NCI-H1092 (cell line): ENCODE results near the gene MIEF1.

ENCODE experiments used
- DNase-seq: peaks from one replicate; lab custom pipeline; 2025; lab: John Stamatoyannopoulos, UW

Gene MIEF1

DNA sequence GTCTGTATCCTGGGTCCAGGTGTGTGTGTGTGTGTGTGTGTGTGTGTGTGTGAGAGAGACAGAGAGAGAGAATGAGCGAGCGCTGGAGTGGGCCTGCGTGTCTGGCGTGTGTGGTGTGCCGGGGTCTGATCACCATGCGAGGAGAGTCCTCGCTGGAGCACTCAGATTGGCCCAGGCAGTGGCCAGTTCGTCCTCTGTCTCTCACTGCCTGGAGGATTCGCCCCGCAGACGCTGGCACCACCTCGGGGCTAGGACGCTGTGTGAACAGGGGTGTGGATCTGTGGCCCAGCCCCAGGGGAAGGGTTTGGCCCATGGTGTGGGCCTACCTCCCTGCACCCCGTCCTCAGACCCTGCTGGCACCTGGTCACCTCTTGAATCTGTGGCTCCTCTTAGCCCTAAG lies 56.9 kb downstream of the MIEF1 start:
- DNase-seq = no peak

DNA sequence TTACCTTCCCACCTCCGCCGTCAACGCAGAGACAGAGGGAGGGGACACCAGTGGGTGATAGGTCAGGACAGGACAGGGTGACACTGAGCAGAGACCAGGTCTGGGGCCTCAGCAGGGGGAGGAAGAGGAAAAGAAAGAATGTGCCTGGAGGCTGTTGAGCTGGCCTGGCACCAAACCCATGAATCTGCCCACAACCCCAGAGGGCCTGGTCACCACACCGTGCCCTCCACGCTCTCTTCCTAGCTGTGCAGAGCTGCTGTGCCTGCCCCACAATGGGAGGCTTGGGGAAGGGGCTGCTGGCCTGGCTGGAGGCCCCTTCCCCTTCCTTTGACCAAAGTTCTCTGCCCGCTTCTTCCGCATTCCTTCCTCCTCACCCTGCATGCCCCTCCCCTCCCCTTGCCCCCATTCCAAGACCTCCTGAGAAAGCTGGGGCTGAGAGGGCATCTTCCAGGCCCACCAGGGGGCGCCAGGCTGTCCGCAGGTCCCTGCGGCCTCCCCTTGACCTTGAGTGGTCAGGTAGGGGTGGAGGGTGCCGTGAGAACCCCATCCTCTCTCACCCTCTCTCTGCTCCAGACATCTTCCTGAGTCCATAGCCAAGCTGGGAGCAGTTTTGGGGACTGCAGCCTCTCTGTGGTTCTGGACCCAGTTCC lies 57.5 kb downstream of the MIEF1 start:
- no peak for DNase-seq

DNA sequence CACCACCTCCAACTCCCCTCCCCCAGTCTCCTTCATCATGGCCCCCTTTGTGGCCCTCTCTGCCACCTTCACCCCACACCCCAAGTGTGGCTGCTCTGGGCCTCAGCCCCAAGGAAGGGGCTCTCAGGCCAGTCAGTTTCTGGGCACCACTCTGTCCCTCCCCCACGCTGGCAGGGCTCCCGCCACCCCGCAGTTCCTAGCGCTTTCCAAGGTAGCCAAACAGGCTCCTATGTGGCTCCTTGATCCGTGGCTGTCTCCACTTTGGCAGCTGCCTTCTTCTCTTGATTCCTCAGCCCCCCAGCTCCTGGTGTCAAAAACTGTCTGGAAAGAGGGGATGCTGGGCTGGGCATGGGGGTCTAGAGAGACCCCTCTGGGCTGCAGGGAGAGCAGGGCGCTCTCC lies 58.0 kb downstream of the MIEF1 start:
- no peak for DNase-seq

DNA sequence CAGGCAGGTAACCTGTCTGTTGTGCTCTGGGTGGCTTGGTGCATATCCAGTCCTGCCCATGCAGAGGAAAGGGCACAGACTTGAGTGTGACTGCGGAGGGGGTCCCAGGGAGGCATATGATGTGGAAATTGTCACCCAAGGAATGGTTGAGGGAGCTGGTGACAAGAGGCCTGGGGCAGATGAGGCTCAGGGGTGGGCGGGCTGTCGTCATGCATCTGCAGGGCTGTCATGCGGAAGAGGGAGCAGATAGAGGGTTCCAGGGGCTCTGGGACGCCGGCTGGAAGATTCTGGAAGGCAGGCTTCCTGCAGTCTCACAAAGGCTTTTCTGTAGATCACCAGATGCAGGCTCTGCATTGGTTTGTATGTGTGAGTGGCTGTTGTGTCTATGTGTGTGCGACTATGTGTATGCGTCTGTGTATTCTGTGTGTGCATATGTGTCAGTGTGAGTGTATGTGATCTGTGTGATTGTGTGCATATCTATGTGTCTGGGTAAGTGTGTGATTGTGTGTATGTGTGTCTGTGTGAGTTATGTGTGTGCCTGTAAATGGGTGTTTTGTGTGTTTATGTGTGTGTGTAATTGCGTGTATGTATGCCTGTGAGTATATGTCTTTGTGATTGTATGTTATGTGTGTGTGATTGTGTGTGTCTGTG lies 60.9 kb downstream of the MIEF1 start:
- no peak for DNase-seq

DNA sequence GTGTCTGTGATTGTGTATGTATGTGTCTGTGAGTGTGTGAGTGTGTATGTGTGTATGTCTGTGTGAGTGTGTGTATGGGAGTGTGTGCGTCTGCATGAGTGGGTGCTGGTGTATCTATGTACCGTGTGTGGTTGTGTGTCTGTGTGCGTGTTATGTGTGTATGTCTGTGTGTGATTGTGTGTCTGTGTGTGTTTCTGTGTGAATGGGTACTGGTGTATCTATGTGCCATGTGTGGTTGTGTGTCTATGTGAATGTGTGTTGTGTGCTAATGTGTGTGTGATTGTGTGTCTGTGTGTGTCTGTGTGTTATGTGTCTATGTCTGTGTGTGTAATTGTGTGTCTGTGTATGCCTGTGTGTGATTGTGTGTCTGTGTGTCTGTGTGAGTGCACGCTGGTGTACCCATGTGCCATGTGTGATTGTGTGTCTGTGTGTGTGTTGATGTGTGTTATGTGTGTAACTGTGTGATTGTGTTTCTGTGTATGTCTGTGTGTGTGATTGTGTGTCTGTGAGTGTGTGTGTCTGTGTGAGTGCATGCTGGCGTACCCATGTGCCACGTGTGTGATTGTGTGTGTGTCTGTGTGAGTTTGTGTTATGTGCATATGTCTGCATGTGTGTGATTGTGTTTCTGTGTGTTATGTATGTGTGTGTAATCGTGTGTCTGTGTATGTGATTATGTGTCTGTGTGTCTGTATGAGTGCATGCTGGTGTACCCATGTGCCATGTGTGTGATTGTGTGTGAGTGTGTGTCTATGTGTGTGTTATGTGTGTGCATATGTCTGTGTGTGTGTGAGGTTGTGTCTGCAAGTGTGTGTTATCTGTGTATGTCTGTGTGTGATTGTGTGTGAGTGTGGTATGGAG lies 61.7 kb downstream of the MIEF1 start:
- DNase-seq = no peak

DNA sequence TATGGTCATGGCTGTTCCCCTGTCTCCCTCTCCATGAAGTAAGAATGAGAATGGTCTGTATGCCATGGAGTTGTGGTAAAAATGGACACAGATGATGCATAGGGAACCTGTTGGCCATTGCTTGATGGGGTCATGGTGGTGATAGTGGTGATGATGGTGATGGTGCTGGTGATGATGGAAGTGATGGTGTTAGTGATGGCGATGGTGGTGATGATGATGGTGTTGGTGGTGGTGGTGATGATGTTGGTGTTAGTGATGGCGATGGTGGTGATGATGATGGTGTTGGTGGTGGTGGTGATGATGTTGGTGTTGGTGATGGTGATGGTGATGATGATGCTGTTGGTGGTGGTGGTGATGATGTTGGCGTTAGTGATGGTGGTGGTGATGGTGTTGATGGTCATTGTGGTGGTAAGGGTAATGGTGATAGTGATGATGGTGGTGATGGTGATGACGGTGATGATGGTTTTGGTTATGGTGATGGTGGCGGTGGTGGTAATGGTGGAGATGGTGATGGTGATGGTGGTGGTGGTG lies 63.4 kb downstream of the MIEF1 start:
- DNase-seq = no peak

DNA sequence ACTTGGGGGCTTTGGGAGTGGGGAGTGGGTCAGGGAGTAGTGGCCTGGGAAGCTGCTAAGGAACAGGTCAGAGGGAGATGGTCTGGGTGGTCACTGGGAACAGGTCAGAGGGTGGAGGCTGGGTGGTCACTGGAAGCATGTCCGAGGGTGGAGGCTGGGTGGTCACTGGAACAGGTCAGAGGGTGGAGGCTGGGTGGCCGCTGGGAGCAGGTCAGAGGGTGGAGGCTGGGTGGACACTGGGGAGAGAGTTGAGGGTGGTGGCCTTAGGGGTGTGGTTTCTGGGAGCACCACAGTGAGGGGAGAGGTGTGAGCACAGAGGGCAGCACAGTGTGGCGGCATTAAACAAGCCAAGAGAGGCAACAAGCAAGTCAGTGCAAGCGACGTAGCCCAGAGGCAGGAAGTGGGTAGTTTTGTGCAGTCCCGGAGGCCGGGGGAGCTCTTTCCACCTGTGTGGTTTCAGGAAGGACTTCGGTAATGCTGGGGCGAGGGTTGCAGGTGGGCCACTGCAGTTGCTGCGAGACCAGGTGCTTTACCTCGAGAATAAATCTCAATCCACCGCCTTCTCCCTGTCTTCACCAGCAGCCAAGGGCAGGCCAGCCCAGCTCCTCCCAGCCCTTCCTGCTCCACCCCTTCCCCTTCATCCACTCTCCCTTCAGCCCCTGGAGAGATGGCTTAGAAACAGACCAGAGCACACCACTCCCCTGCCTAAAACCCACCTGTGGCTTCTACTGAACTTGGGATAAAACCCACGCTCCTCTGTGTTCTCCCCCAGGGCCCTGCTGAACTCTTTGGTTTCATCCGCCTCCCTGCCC lies 65.3 kb downstream of the MIEF1 start:
- DNase-seq = no peak
